Naive thymus-derived CD4-positive, alpha-beta T cell (primary cell): ENCODE measurements around the gene LUC7L3. TPM values are rescaled to one million over a fixed set of nuclear protein-coding genes. Genes with fewer than 3 reads are reported as not detected.
A peak's percentile ranks its signal among the peaks of the same experiment; 100 is the strongest.
"Not testable (repeated sequence)": the region's sequence is repeated elsewhere in the genome, so short reads cannot be mapped to it uniquely, and the experiment has no call there.

ENCODE experiments used
- ATAC-seq: fragments of 150-1000 bp; cut with Tn5 transposase; 2 replicates; pipeline ENCODE4 v1.10.0; 2021; ENCODE audit warnings: mild to moderate bottlenecking, moderate library complexity
- CTCF ChIA-PET: fragments of 350-600 bp; sonication (Branson Sonifier 250); formaldehyde crosslinking; loops from one replicate; lab custom pipeline; 2021; ENCODE audit warnings: antibody characterized with exemption; lab: Charles Lee
- POLR2A ChIA-PET: fragments of 350-600 bp; sonication (Branson Sonifier 250); formaldehyde crosslinking; loops from one replicate; lab custom pipeline; 2021; ENCODE audit warnings: antibody characterized with exemption, inconsistent platforms; lab: Charles Lee
- DNase-seq, 9 donors: peaks; one replicate each; pipeline versions ENCODE4 v3.0.0 to v3.0.0-alpha.2; 2020 to 2022; ENCODE audit warnings: mixed read lengths in 1 of 9
- H3K27ac ChIP-seq: one replicate; pipeline ENCODE4 v1.7.0; 2013; ENCODE audit warnings: mild to moderate bottlenecking, low read depth, low read length, moderate library complexity
- H3K27me3 ChIP-seq, 2 donors: one replicate each; pipeline ENCODE4 v1.7.0; 2013; ENCODE audit warnings: low read length in 2 of 2, mild to moderate bottlenecking in 2 of 2, moderate library complexity in 2 of 2; ENCODE audit not compliant: control insufficient read depth in 2 of 2, insufficient read depth in 2 of 2
- H3K36me3 ChIP-seq, 3 experiments: 1 replicate in 2 of 3; 2 replicates in 1 of 3; pipeline ENCODE4 v1.7.0; 2013; ENCODE audit warnings: low read length in 3 of 3, mild to moderate bottlenecking in 3 of 3, moderate library complexity in 1 of 3; ENCODE audit not compliant: insufficient read depth in 3 of 3, control insufficient read depth in 2 of 3
- H3K4me1 ChIP-seq, 2 donors: one replicate each; pipeline ENCODE4 v1.7.0; 2013; ENCODE audit warnings: low read length in 2 of 2, mild to moderate bottlenecking in 2 of 2, moderate library complexity in 1 of 2; ENCODE audit not compliant: control insufficient read depth in 2 of 2, insufficient read depth in 2 of 2
- H3K4me3 ChIP-seq: 2 replicates; pipeline ENCODE4 v1.7.0; 2013; ENCODE audit warnings: mild to moderate bottlenecking, low read length
- H3K9me3 ChIP-seq, 3 experiments: 1 replicate in 2 of 3; 2 replicates in 1 of 3; pipeline ENCODE4 v1.7.0; 2013; ENCODE audit warnings: low read length in 3 of 3; ENCODE audit not compliant: control insufficient read depth in 2 of 3
- H3K27ac Mint-ChIP-seq, 9 donors: one replicate each; pipeline ENCODE4 v1.8.0; 2020 to 2022; ENCODE audit warnings: mixed read lengths in 9 of 9, mild to moderate bottlenecking in 8 of 9, moderate library complexity in 5 of 9, inconsistent platforms in 2 of 9
- H3K27me3 Mint-ChIP-seq, 5 donors: one replicate each; pipeline ENCODE4 v1.8.0; 2021 to 2022; ENCODE audit warnings: mixed read lengths in 5 of 5, mild to moderate bottlenecking in 1 of 5
- H3K36me3 Mint-ChIP-seq, 5 donors: one replicate each; pipeline ENCODE4 v1.8.0; 2020 to 2022; ENCODE audit warnings: mixed read lengths in 5 of 5, mild to moderate bottlenecking in 3 of 5, inconsistent platforms in 1 of 5
- H3K4me1 Mint-ChIP-seq, 7 donors: one replicate each; pipeline ENCODE4 v1.8.0; 2020 to 2022; ENCODE audit warnings: mixed read lengths in 7 of 7, mild to moderate bottlenecking in 3 of 7, inconsistent platforms in 1 of 7
- H3K4me3 Mint-ChIP-seq, 10 donors: one replicate each; pipeline ENCODE4 v1.8.0; 2020 to 2022; ENCODE audit warnings: mild to moderate bottlenecking in 10 of 10, mixed read lengths in 10 of 10, moderate library complexity in 6 of 10, inconsistent platforms in 2 of 10
- H3K9me3 Mint-ChIP-seq, 11 donors: one replicate each; pipeline ENCODE4 v1.8.0; 2020 to 2022; ENCODE audit warnings: mixed read lengths in 11 of 11, mild to moderate bottlenecking in 4 of 11, inconsistent platforms in 1 of 11, moderate library complexity in 1 of 11
- intact Hi-C, 2 donors: fragments of 100-400 bp; cut with micrococcal nuclease; formaldehyde crosslinking; loops; one replicate each; pipeline ENCODE4 v1.15.1; 2023
- polyA plus RNA-seq, 2 donors: library from polyadenylated mRNA; unstranded; fragments of 300-500 nt; fragmentation: Illumina TruSeq; gene quantifications; one replicate each; pipeline ENCODE4 v1.2.3, GENCODE V29; 2021
- total RNA-seq, 6 experiments: library from RNA in 5 of 6; stranded (reverse) in 5 of 6; gene quantifications; 1 replicate in 5 of 6; 2 replicates in 1 of 6; pipeline ENCODE4 v1.2.3 and lab custom pipeline; 2021 to 2026

The LUC7L3 gene
- total and polyA plus RNA-seq, 7 experiments from 2014 or later: 41.8 to 331 (median 145) TPM

- CTCF ChIA-PET: no interaction called here
These were observed 43.1 kb upstream of the LUC7L3 start for GRCh38 chr17:50676065-50676975.

DNA sequence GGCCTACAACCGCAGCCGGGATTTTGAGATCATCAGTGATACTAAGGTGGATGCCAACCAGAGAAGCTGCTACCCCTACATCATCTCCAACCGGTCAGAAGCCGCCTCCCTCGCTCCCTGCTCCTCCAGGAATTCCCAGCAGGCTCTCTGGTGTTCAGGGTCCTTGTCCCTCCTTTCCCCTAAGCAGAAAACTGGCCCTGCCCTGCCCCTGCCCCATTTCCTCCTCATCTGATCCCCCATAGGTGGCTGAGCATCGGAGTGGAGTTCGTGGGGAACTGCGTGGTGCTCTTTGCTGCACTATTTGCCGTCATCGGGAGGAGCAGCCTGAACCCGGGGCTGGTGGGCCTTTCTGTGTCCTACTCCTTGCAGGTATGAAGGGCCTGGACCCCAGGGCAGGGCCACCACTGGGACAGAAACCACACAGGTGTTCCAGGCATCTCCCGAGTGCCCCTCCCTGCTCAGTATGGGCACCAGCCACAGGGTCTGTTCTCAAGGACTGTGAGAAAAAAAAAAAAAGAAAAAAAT is 41.5 kb upstream of the LUC7L3 start:
- ChIA-PET CTCF (no interaction called here), POLR2A (no interaction called here)
- no peaks in the 10 kb centered on the region for H3K36me3 ChIP-seq
- no peak overlapping the region for H3K27ac Mint-ChIP-seq
- intact Hi-C loops: no loop called here
- peaks cover 0 to 2% (median 0%) of the 10 kb centered on the region in 11 donors for H3K9me3 Mint-ChIP-seq
- H3K27me3 ChIP-seq: no peaks in the 10 kb centered on the region
- DNase-seq (no peak), ATAC-seq (no peak)
- peaks cover 12 to 36% (median 19%) of the 10 kb centered on the region in 5 donors for H3K27me3 Mint-ChIP-seq
- H3K4me3 Mint-ChIP-seq: no peak overlapping the region
- no peak overlapping the region for H3K4me3 ChIP-seq
- no peaks in the 10 kb centered on the region for H3K9me3 ChIP-seq
- H3K27ac ChIP-seq: no peak overlapping the region
- H3K36me3 Mint-ChIP-seq: no peaks in the 10 kb centered on the region
- H3K4me1 Mint-ChIP-seq: peaks cover 5 to 12% (median 7%) of the 10 kb centered on the region in 7 donors
- no peaks in the 10 kb centered on the region for H3K4me1 ChIP-seq

More at GRCh38 chr17:50676065-50676975, 43.1 kb upstream of the LUC7L3 start:
- H3K27ac ChIP-seq: no peak overlapping the region
- no peaks in the 10 kb centered on the region for H3K36me3 ChIP-seq
- peaks cover 11 to 22% (median 19%) of the 10 kb centered on the region in 5 donors for H3K27me3 Mint-ChIP-seq
- H3K36me3 Mint-ChIP-seq: no peaks in the 10 kb centered on the region
- H3K4me3 ChIP-seq: no peak overlapping the region
- H3K9me3 ChIP-seq: no peaks in the 10 kb centered on the region
- no peak overlapping the region for H3K4me3 Mint-ChIP-seq
- no peaks in the 10 kb centered on the region for H3K27me3 ChIP-seq
- H3K4me1 Mint-ChIP-seq: peaks cover 3 to 6% (median 3%) of the 10 kb centered on the region in 7 donors
- no peaks in the 10 kb centered on the region for H3K4me1 ChIP-seq
- intact Hi-C loops: no loop called here
- no peak for ATAC-seq
- no peak for DNase-seq
- POLR2A ChIA-PET: no interaction called here
- H3K9me3 Mint-ChIP-seq: no peaks in the 10 kb centered on the region
- no peak overlapping the region for H3K27ac Mint-ChIP-seq

GRCh38 chr17:50679008-50679544 is 40.3 kb upstream of the LUC7L3 start:
- no peak overlapping the region for H3K27ac Mint-ChIP-seq
- intact Hi-C loops: no loop called here
- no peaks in the 10 kb centered on the region for H3K36me3 Mint-ChIP-seq
- H3K4me3 ChIP-seq: no peak overlapping the region
- no peak overlapping the region for H3K4me3 Mint-ChIP-seq
- no peak for DNase-seq
- H3K27me3 Mint-ChIP-seq: peaks cover 12 to 40% (median 19%) of the 10 kb centered on the region in 5 donors
- no peak overlapping the region for H3K27ac ChIP-seq
- H3K27me3 ChIP-seq: no peaks in the 10 kb centered on the region
- ATAC-seq: no peak
- H3K9me3 Mint-ChIP-seq: peaks cover 0 to 2% (median 0%) of the 10 kb centered on the region in 11 donors
- H3K9me3 ChIP-seq: no peaks in the 10 kb centered on the region
- H3K4me1 ChIP-seq: no peaks in the 10 kb centered on the region
- H3K36me3 ChIP-seq: no peaks in the 10 kb centered on the region
- POLR2A ChIA-PET: no interaction called here
- CTCF ChIA-PET: interaction anchor here (0.6 kb wide), 1 partner anchor 154 kb away, joined by 4 read pairs; no protein-coding TSS in a partner anchor
- peaks cover 5 to 12% (median 7%) of the 10 kb centered on the region in 7 donors for H3K4me1 Mint-ChIP-seq

DNA sequence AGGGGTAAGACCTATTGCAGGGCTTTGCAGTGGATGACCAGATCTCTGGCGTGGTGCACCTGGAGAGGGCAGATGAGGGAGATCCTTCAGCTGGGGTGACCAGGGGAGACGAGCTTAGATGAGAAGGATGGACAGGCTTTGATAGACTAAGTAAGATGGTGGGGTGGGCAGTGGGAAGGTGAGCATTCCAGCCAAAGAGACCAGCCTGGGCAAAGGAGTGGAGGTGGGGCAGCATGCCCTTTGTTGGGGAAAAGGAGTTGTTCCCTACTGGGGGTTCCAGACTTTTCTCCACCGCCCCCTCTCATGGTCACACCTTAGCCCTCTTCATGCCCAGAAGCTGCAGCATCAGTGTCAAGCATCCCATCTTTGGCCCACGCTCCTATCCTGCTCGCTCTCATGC is 39.3 kb upstream of the LUC7L3 start:
- no peak for ATAC-seq
- Mint-ChIP-seq H3K4me1 (peaks cover 5 to 12% (median 7%) of the 10 kb centered on the region in 7 donors), H3K9me3 (peaks cover 0 to 2% (median 0%) of the 10 kb centered on the region in 11 donors), H3K4me3 (no peak overlapping the region), H3K27ac (peak overlapping the region in 1 of 9 donors; percentile 17), H3K36me3 (no peaks in the 10 kb centered on the region), H3K27me3 (peaks cover 12 to 42% (median 19%) of the 10 kb centered on the region in 5 donors)
- H3K4me3 ChIP-seq: no peak overlapping the region
- H3K4me1 ChIP-seq: no peaks in the 10 kb centered on the region
- no peak overlapping the region for H3K27ac ChIP-seq
- no peaks in the 10 kb centered on the region for H3K9me3 ChIP-seq
- POLR2A ChIA-PET: no interaction called here
- intact Hi-C loops: no loop called here
- no peaks in the 10 kb centered on the region for H3K27me3 ChIP-seq
- CTCF ChIA-PET: no interaction called here
- no peaks in the 10 kb centered on the region for H3K36me3 ChIP-seq
- DNase-seq: no peak

DNA sequence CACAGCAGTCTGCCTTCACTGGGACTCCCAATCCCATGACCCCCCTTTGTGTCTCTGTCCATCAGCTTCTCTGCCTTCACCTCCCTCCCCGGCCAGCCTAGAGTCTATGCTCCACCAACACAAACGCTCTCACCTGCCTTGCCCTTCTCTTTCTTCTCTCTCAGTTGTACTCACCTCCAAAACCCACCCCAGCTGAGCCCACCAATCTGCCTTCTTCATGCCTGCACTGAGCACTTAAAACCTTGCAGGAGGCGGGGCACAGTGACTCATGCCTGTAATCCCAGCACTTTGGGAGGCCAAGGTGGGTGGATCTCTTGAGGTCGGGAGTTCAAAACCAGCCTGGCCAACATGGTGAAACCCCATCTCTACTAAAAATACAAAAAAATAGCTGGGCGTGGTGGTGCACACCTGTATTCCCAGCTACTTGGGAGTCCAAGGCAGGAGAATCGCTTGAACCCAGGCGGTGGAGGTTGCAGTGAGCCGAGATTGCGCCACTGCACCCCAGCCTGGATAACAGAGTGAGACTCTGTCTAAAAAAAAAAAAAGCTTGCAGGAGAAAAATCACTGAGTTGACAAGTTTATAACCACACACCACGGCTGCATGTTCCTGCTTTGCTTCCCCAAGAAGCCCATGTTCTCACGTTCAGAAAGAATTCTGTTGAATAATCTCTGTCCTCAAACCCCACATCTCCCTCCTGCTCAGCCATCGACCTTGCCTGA is 38.7 kb upstream of the LUC7L3 start:
- H3K4me3 ChIP-seq, CTCF ChIA-PET, POLR2A ChIA-PET, H3K9me3 Mint-ChIP-seq, H3K36me3 Mint-ChIP-seq, ATAC-seq, intact Hi-C loops, H3K9me3 ChIP-seq, H3K27ac ChIP-seq, DNase-seq, H3K27me3 ChIP-seq, H3K36me3 ChIP-seq, H3K4me1 ChIP-seq: not testable (repeated sequence)
- peaks cover 12 to 43% (median 19%) of the 10 kb centered on the region in 5 donors for H3K27me3 Mint-ChIP-seq
- peaks cover 5 to 12% (median 7%) of the 10 kb centered on the region in 7 donors for H3K4me1 Mint-ChIP-seq
- peak overlapping the region in 1 of 10 donors; percentile 18 for H3K4me3 Mint-ChIP-seq
- H3K27ac Mint-ChIP-seq: peak overlapping the region in 1 of 9 donors; percentile 28
